Esophagus muscularis mucosa (tissue), 4 donors: ENCODE measurements around the gene PTPRN2. TPM values are rescaled to one million over a fixed set of nuclear protein-coding genes. Genes with fewer than 3 reads are reported as not detected.

Source experiments
- DNase-seq: peaks from one replicate; pipeline ENCODE4 v3.0.0-alpha.2; 2017; ENCODE audit errors: extremely low spot score
- H3K27ac ChIP-seq, 4 donors: fragments of 200-600 bp; sonication (generic); replicated peaks in 1 of 4; 1 replicate in 3 of 4; 2 replicates in 1 of 4; pipeline ENCODE4 v1.5.1; 2016 to 2019; ENCODE audit warnings: mild to moderate bottlenecking in 1 of 4
- H3K27me3 ChIP-seq, 4 donors: fragments of 200-600 bp; sonication (generic); one replicate each; pipeline versions ENCODE4 v1.5.1 to v1.6.0; 2016 to 2019
- H3K36me3 ChIP-seq, 4 donors: fragments of 200-600 bp; sonication (generic); one replicate each; pipeline ENCODE4 v1.5.1; 2016 to 2019
- H3K4me1 ChIP-seq, 4 donors: fragments of 200-600 bp; sonication (generic); one replicate each; pipeline ENCODE4 v1.5.1; 2016 to 2019
- H3K4me3 ChIP-seq, 4 donors: fragments of 200-600 bp; sonication (generic); 1 replicate in 2 of 4; 2 replicates in 2 of 4; pipeline ENCODE4 v1.5.1; 2016 to 2019; ENCODE audit warnings: mild to moderate bottlenecking in 4 of 4, moderate library complexity in 1 of 4
- H3K9me3 ChIP-seq, 4 donors: fragments of 200-600 bp; sonication (generic); 1 replicate in 3 of 4; 2 replicates in 1 of 4; pipeline ENCODE4 v1.5.1; 2016 to 2019
- CTCF ChIP-seq, 3 experiments: fragments of 200-600 bp in 2 of 3; fragments of 450-650 bp in 1 of 3; sonication (generic) in 2 of 3; IDR thresholded peaks; one replicate each; pipeline ENCODE4 v1.5.1; 2017 to 2019; ENCODE audit warnings: antibody characterized with exemption in 3 of 3, mild to moderate bottlenecking in 2 of 3, moderate library complexity in 1 of 3
- EP300 ChIP-seq: sonication (generic); formaldehyde crosslinking; IDR thresholded peaks from one replicate; pipeline ENCODE4 v1.6.1; 2017; ENCODE audit warnings: antibody characterized with exemption
- POLR2A ChIP-seq: fragments of 450-650 bp; IDR thresholded peaks from one replicate; pipeline ENCODE4 v1.6.1; 2017; ENCODE audit warnings: antibody characterized with exemption, moderate library complexity, mild to moderate bottlenecking, low read depth
- POLR2AphosphoS5 ChIP-seq, 2 donors: sonication (generic); formaldehyde crosslinking; IDR thresholded peaks; one replicate each; pipeline ENCODE4 v1.6.1; 2017; ENCODE audit warnings: antibody characterized with exemption in 2 of 2
- WGBS: methylation state at CpG from one replicate; pipeline ENCODE4 v1.1.5; 2018; 5-methylcytosine and 5-hydroxymethylcytosine counted together
- intact Hi-C: fragments of 100-400 bp; cut with DNase I; formaldehyde crosslinking; loops from one replicate; pipeline ENCODE4 v1.15.1; 2023
- total RNA-seq, 4 donors: library from RNA; depleted of rRNA; stranded (reverse); fragments of >200 nt; gene quantifications; one replicate each; pipeline versions ENCODE4 v1.1.0 to v1.2.1, GENCODE V29; 2016

PTPRN2 gene
- total RNA-seq, 4 donors from 2014 or later, result 2.1 to 3.1 (median 3.1) TPM

- TF ChIP-seq POLR2A (no peak), EP300 (no peak), POLR2AphosphoS5 (IDR thresholded peaks at IDR 0.05) (no peak), CTCF (IDR thresholded peaks at IDR 0.05) (no peak)
- DNase-seq, result no peak
- H3K9me3 ChIP-seq, result no peaks in the 10 kb centered on the region
These were observed 730.0 kb downstream of the PTPRN2 start for GRCh38 chr7:157857578-157858075.

DNA sequence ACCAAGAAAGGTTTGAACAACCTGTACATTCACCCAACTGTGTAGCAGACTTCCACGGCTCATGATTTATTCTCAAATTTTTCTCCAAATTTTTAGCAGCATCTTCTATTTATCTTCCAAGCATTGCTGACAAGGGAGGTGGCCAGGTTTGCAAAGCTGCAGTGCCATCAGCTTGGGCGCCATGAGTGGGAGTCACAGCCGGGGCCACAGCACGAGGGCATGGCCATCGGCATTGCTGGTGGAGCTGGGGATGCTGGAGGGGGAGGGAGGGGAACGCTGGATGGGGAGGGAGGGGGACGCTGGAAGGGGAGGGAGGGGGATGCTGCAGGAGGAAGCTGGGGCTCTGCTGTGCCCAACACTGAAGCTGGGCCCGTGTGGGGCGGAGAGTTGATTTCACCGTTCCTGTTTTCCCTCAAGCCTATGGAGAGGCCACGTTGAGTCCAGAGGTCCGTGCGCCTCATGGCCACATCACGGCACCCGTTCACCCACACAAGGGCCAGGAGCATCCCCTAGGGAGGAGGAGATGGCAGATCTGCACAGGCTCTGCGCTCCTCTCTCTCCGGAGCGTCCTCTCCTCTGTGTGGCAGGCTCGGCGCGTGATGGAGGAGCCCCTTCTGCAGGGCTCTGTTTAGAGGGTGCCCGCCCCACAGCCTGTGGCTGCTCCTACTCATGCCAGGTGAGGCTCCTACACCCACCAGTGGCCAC lies 730.6 kb downstream of the PTPRN2 start:
- TF ChIP-seq CTCF (IDR thresholded peaks at IDR 0.05) (no peak), EP300 (no peak), POLR2A (no peak), POLR2AphosphoS5 (IDR thresholded peaks at IDR 0.05) (no peak)
- H3K36me3 ChIP-seq, result no peaks in the 10 kb centered on the region
- intact Hi-C loops, result no loop called here
- peaks cover 0 to 3% (median 0%) of the 10 kb centered on the region in 4 donors for H3K4me1 ChIP-seq
- H3K27ac ChIP-seq, result no peak overlapping the region
- no peak overlapping the region for H3K4me3 ChIP-seq
- no peaks in the 10 kb centered on the region for H3K9me3 ChIP-seq
- no peaks in the 10 kb centered on the region for H3K27me3 ChIP-seq
- no peak for DNase-seq
- 84% methylated on average over 15 of the region's 22 CpGs for WGBS

More at GRCh38 chr7:157857578-157858075, 730.0 kb downstream of the PTPRN2 start:
- no peak overlapping the region for H3K4me3 ChIP-seq
- H3K27me3 ChIP-seq, result no peaks in the 10 kb centered on the region
- intact Hi-C loops, result no loop called here
- 77% methylated on average over 20 of the region's 21 CpGs for WGBS
- no peaks in the 10 kb centered on the region for H3K36me3 ChIP-seq
- H3K4me1 ChIP-seq, result no peaks in the 10 kb centered on the region
- no peak overlapping the region for H3K27ac ChIP-seq

- Histone ChIP-seq H3K9me3 (no peaks in the 10 kb centered on the region), H3K27me3 (no peaks in the 10 kb centered on the region), H3K4me1 (peaks cover 0 to 12% (median 8%) of the 10 kb centered on the region in 4 donors), H3K36me3 (no peaks in the 10 kb centered on the region), H3K4me3 (no peak overlapping the region), H3K27ac (no peak overlapping the region)
- WGBS, result 74% methylated on average over 22 of the region's 22 CpGs
- intact Hi-C loops, result no loop called here
- TF ChIP-seq POLR2AphosphoS5 (IDR thresholded peaks at IDR 0.05) (no peak), POLR2A (no peak), EP300 (no peak), CTCF (IDR thresholded peaks at IDR 0.05) (no peak)
- DNase-seq, result no peak
These were observed 732.0 kb downstream of the PTPRN2 start for GRCh38 chr7:157855452-157856213.

GRCh38 chr7:157855016-157855415 lies 732.6 kb downstream of the PTPRN2 start:
- Histone ChIP-seq H3K4me3 (no peak overlapping the region), H3K27me3 (peaks cover 0 to under 1% (median 0%) of the 10 kb centered on the region in 4 donors), H3K36me3 (no peaks in the 10 kb centered on the region), H3K4me1 (peaks cover 0 to 12% (median 8%) of the 10 kb centered on the region in 4 donors), H3K27ac (no peak overlapping the region), H3K9me3 (no peaks in the 10 kb centered on the region)
- intact Hi-C loops, result no loop called here
- DNase-seq, result no peak
- TF ChIP-seq CTCF (IDR thresholded peaks at IDR 0.05), result no peak
- no peak for TF ChIP-seq EP300
- no peak for TF ChIP-seq POLR2A
- no peak for TF ChIP-seq POLR2AphosphoS5 (IDR thresholded peaks at IDR 0.05)
- 87% methylated on average over 21 of the region's 22 CpGs for WGBS
